OCI-LY7 (cell line): ENCODE measurements around the gene CDC37L1. TPM values are rescaled to one million over a fixed set of nuclear protein-coding genes. Genes with fewer than 3 reads are reported as not detected.
"Not testable (repeated sequence)": the region's sequence is repeated elsewhere in the genome, so short reads cannot be mapped to it uniquely, and the experiment has no call there.

Source experiments
- BruUV-seq: library from RNA; stranded (reverse); fragments of 400-500 nt; replicated peaks from 2 replicates; lab custom pipeline; 2021; lab: Mats Ljungman, UMichigan
- CTCF ChIA-PET: fragments of 300-600 bp; sonication (Branson Sonifier 250); formaldehyde crosslinking; loops from one replicate; lab custom pipeline; 2022; ENCODE audit warnings: antibody characterized with exemption; ENCODE audit not compliant: unreplicated experiment; lab: Charles Lee
- POLR2A ChIA-PET: fragments of 300-600 bp; sonication (Branson Sonifier 250); formaldehyde crosslinking; loops from one replicate; lab custom pipeline; 2022; ENCODE audit warnings: antibody characterized with exemption; lab: Charles Lee
- DNase-seq: peaks from one replicate; pipeline ENCODE4 v3.0.0-alpha.2; 2015; ENCODE audit warnings: low spot score
- H2AFZ ChIP-seq: fragments of 200-600 bp; sonication (generic), shearing (Covaris generic); 2 replicates; pipeline ENCODE4 v1.6.1; 2014; ENCODE audit warnings: mild to moderate bottlenecking, antibody characterized with exemption, low read length, moderate library complexity
- H3K27ac ChIP-seq: fragments of 200-600 bp; sonication (generic); 2 replicates; pipeline ENCODE4 v1.5.1; 2014; ENCODE audit warnings: mixed run types, low read depth, mild to moderate bottlenecking, moderate library complexity, low read length, inconsistent platforms; ENCODE audit not compliant: poor library complexity, severe bottlenecking
- H3K36me3 ChIP-seq: fragments of 200-600 bp; sonication (generic); 2 replicates; pipeline ENCODE4 v1.6.1; 2014; ENCODE audit warnings: mild to moderate bottlenecking, antibody characterized with exemption, low read length, moderate library complexity, mixed read lengths; ENCODE audit not compliant: insufficient read depth
- H3K4me1 ChIP-seq: fragments of 200-600 bp; sonication (generic); 2 replicates; pipeline ENCODE4 v1.5.1; 2014; ENCODE audit warnings: mild to moderate bottlenecking, low read length; ENCODE audit not compliant: insufficient read depth, poor library complexity, severe bottlenecking
- H3K4me2 ChIP-seq: fragments of 200-600 bp; sonication (generic); 2 replicates; pipeline ENCODE4 v1.6.1; 2014; ENCODE audit warnings: mild to moderate bottlenecking, low read length
- H3K4me3 ChIP-seq: fragments of 200-600 bp; sonication (generic); 2 replicates; pipeline ENCODE4 v1.5.1; 2014; ENCODE audit warnings: mild to moderate bottlenecking, low read depth, low read length; ENCODE audit not compliant: poor library complexity, severe bottlenecking
- H3K79me2 ChIP-seq: fragments of 200-600 bp; sonication (generic); 2 replicates; pipeline ENCODE4 v1.6.1; 2016; ENCODE audit warnings: low read depth, mild to moderate bottlenecking, low read length, moderate library complexity, mixed read lengths; ENCODE audit not compliant: insufficient read depth
- H3K9me2 ChIP-seq: fragments of 200-600 bp; sonication (generic); 2 replicates; pipeline ENCODE4 v1.6.1; 2016; ENCODE audit warnings: mild to moderate bottlenecking, low read length, mixed read lengths; ENCODE audit not compliant: insufficient read depth
- H3K9me3 ChIP-seq: fragments of 200-600 bp; sonication (generic); 2 replicates; pipeline ENCODE4 v1.6.1; 2014; ENCODE audit warnings: mild to moderate bottlenecking, mixed run types, low read length, mixed read lengths
- H4K20me1 ChIP-seq: fragments of 200-600 bp; sonication (generic); 2 replicates; pipeline ENCODE4 v1.6.1; 2014; ENCODE audit warnings: mild to moderate bottlenecking, antibody characterized with exemption, low read length, moderate library complexity, mixed read lengths; ENCODE audit not compliant: insufficient read depth
- CTCF ChIP-seq: fragments of 200-600 bp; sonication (generic); conservative IDR thresholded peaks from 2 replicates; pipeline ENCODE4 v1.5.1; 2014; ENCODE audit warnings: mild to moderate bottlenecking, antibody characterized with exemption, low read length, moderate library complexity, mixed read lengths
- EZH2phosphoT487 ChIP-seq: fragments of 200-600 bp; sonication (generic); IDR thresholded peaks from 2 replicates; pipeline ENCODE4 v1.6.1; 2018; ENCODE audit warnings: low read depth, borderline replicate concordance, mild to moderate bottlenecking, mixed run types, antibody characterized with exemption, low read length, moderate library complexity, mixed read lengths
- intact Hi-C: fragments of 100-400 bp; cut with micrococcal nuclease; formaldehyde crosslinking; loops from one replicate; pipeline ENCODE4 v1.10.0; 2022; ENCODE audit not compliant: unreplicated experiment
- total RNA-seq, 2 experiments: library from RNA; depleted of rRNA in 1 of 2; stranded (reverse); fragments of >200 nt in 1 of 2; shearing (Covaris generic) in 1 of 2; gene quantifications; 2 replicates each; pipeline ENCODE4 v1.2.3, GENCODE V29; 2014 to 2022

Gene CDC37L1
- total RNA-seq, 2 experiments from 2014 or later = 9.3 to 11.7 TPM

GRCh38 chr9:4642351-4642750, 37.0 kb upstream of the CDC37L1 start:
- intact Hi-C loops = loop anchor here (10.0 kb wide), 1 partner anchor 258 kb away; no protein-coding TSS in a partner anchor

GRCh38 chr9:4654084-4654483, 25.3 kb upstream of the CDC37L1 start:
- Histone ChIP-seq H3K36me3 (no peaks in the 10 kb centered on the region), H3K4me2 (no peak overlapping the region), H3K79me2 (no peaks in the 10 kb centered on the region), H3K9me2 (no peaks in the 10 kb centered on the region), H3K4me1 (no peaks in the 10 kb centered on the region), H3K9me3 (no peaks in the 10 kb centered on the region), H3K27ac (no peak overlapping the region), H2AFZ (no peak overlapping the region), H3K4me3 (no peak overlapping the region), H4K20me1 (no peaks in the 10 kb centered on the region)
- BruUV-seq = no TSS peak
- TF ChIP-seq CTCF (no peak), EZH2phosphoT487 (no peak)
- ChIA-PET POLR2A (interaction anchor here (0.6 kb wide), 1 partner anchor 94 kb away, joined by 3 read pairs; no protein-coding TSS in a partner anchor), CTCF (no interaction called here)
- intact Hi-C loops = no loop called here
- no peak for DNase-seq

More at GRCh38 chr9:4642351-4642750, 37.0 kb upstream of the CDC37L1 start:
- no TSS peak for BruUV-seq
- no peaks in the 10 kb centered on the region for H3K36me3 ChIP-seq
- DNase-seq = no peak
- H2AFZ ChIP-seq = no peak overlapping the region
- no peaks in the 10 kb centered on the region for H3K9me2 ChIP-seq
- no peak for TF ChIP-seq EZH2phosphoT487
- TF ChIP-seq CTCF = no peak
- H3K4me3 ChIP-seq = no peak overlapping the region
- H3K27ac ChIP-seq = no peak overlapping the region
- ChIA-PET POLR2A (no interaction called here), CTCF (no interaction called here)
- H3K9me3 ChIP-seq = no peaks in the 10 kb centered on the region
- H3K4me2 ChIP-seq = no peak overlapping the region
- H3K4me1 ChIP-seq = no peaks in the 10 kb centered on the region
- H3K79me2 ChIP-seq = no peaks in the 10 kb centered on the region
- no peaks in the 10 kb centered on the region for H4K20me1 ChIP-seq

- intact Hi-C loops = no loop called here
- no peaks in the 10 kb centered on the region for H4K20me1 ChIP-seq
- no peak overlapping the region for H3K27ac ChIP-seq
- H3K79me2 ChIP-seq = no peaks in the 10 kb centered on the region
- H2AFZ ChIP-seq = no peak overlapping the region
- H3K4me2 ChIP-seq = no peak overlapping the region
- H3K4me3 ChIP-seq = no peak overlapping the region
- H3K4me1 ChIP-seq = no peaks in the 10 kb centered on the region
- H3K36me3 ChIP-seq = no peaks in the 10 kb centered on the region
- no peak for DNase-seq
- ChIA-PET CTCF (no interaction called here), POLR2A (interaction anchor here (0.6 kb wide), 1 partner anchor 226 kb away, joined by 5 read pairs; no protein-coding TSS in a partner anchor)
- no peaks in the 10 kb centered on the region for H3K9me2 ChIP-seq
- H3K9me3 ChIP-seq = no peaks in the 10 kb centered on the region
- TF ChIP-seq EZH2phosphoT487 (no peak), CTCF (no peak)
- no TSS peak for BruUV-seq
Observed at GRCh38 chr9:4654538-4654937, 24.8 kb upstream of the CDC37L1 start.

GRCh38 chr9:4656196-4656595, 23.2 kb upstream of the CDC37L1 start:
- BruUV-seq, H2AFZ ChIP-seq, DNase-seq, H3K9me3 ChIP-seq, H4K20me1 ChIP-seq, H3K36me3 ChIP-seq, H3K27ac ChIP-seq, POLR2A ChIA-PET, H3K4me3 ChIP-seq, H3K4me1 ChIP-seq, H3K9me2 ChIP-seq, H3K4me2 ChIP-seq, intact Hi-C loops, H3K79me2 ChIP-seq: not testable (repeated sequence)
- CTCF ChIA-PET = interaction anchor here (0.7 kb wide), 1 partner anchor 10 kb away, joined by 4 read pairs; no protein-coding TSS in a partner anchor
